GM19438 (cell line): ENCODE results near the gene NDUFAF5.
"Not testable (repeated sequence)": the region's sequence is repeated elsewhere in the genome, so short reads cannot be mapped to it uniquely, and the experiment has no call there.

Experiments used
- ATAC-seq: cut with Tn5 transposase; IDR thresholded peaks from one replicate; pipeline ENCODE4 v1.9.1; 2021; ENCODE audit warnings: low read depth; ENCODE audit not compliant: unreplicated experiment

NDUFAF5 gene

GRCh38 chr20:13784893-13785715, at the start of gene NDUFAF5, which contains the start of gene ESF1:
TSS of gene NDUFAF5 (plus strand) at chr20:13785028. CDS start at chr20:13785069, 41 bp downstream.
TSS of gene ESF1 (minus strand) at chr20:13784919. CDS start at chr20:13783140, 1,779 bp downstream.
- peak; percentile 92 for ATAC-seq

GRCh38 chr20:13735826-13736225, 49.0 kb upstream of the NDUFAF5 start:
- ATAC-seq, result no peak

GRCh38 chr20:13736436-13737191, 48.2 kb upstream of the NDUFAF5 start:
- no peak for ATAC-seq

- ATAC-seq, result not testable (repeated sequence)
Observed at GRCh38 chr20:13738187-13738586, 46.6 kb upstream of the NDUFAF5 start.

GRCh38 chr20:13739731-13740649, 44.8 kb upstream of the NDUFAF5 start:
- ATAC-seq, result no peak

- no peak for ATAC-seq
Observed at GRCh38 chr20:13741879-13742278, 42.9 kb upstream of the NDUFAF5 start.

GRCh38 chr20:13744352-13744751, 40.5 kb upstream of the NDUFAF5 start:
- ATAC-seq, result no peak

GRCh38 chr20:13745784-13746183, 39.0 kb upstream of the NDUFAF5 start:
- ATAC-seq, result no peak

- ATAC-seq, result no peak
Observed at GRCh38 chr20:13749811-13750210, 35.0 kb upstream of the NDUFAF5 start.

GRCh38 chr20:13753436-13754036, 31.3 kb upstream of the NDUFAF5 start:
- no peak for ATAC-seq

- ATAC-seq, result no peak
Observed at GRCh38 chr20:13755809-13756208, 29.0 kb upstream of the NDUFAF5 start.

GRCh38 chr20:13756551-13756950, 28.3 kb upstream of the NDUFAF5 start:
- ATAC-seq, result no peak

GRCh38 chr20:13758884-13759283, 25.9 kb upstream of the NDUFAF5 start:
- no peak for ATAC-seq

- not testable (repeated sequence) for ATAC-seq
Observed at GRCh38 chr20:13760451-13760946, 24.3 kb upstream of the NDUFAF5 start.

GRCh38 chr20:13765299-13765698, 19.5 kb upstream of the NDUFAF5 start:
- no peak for ATAC-seq

GRCh38 chr20:13765868-13766416, 18.9 kb upstream of the NDUFAF5 start:
- no peak for ATAC-seq

- no peak for ATAC-seq
Observed at GRCh38 chr20:13770141-13770540, 14.7 kb upstream of the NDUFAF5 start.

GRCh38 chr20:13771853-13772453, 12.9 kb upstream of the NDUFAF5 start:
- no peak for ATAC-seq

GRCh38 chr20:13772529-13772928, 12.3 kb upstream of the NDUFAF5 start:
- ATAC-seq, result no peak
